ENCODE measurements around the gene HOXA1.

Gene HOXA1

DNA sequence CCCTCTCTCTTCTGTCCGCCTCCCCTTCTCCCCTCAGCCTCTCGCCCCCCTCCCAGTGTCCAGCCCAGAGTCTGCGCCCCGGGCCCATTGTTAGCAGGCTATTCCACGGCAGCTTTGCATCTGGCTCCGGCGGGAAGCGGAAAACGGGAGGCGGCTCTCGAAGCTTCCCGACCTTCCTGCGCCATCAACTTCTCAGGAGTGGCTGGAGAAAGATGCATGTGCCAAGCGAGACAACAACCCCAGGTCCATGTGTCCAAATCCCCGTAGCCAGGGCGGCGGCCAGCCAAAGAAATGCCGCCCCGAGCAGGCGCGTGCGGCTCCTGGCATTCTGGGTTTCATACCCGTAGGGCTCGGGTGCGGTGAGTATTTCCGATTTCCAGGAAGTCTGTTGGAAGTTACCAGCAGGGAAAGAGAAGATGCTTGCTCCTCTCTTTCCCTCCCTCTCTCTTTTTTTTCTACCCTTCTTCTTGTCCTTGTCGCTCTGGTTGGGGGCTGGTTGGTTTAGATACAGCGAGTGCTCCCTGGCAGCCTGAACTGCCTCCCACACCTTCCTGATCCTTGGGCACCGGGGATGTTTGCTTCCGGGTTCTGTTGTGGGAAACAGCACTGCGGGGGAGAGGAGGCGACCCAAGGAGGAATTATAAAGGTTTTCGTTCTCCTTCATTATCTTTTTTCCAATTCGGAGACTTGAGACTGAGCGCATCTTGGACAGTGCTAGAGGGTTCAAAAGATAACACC lies 7.9 kb upstream of the HOXA1 start:
- Histone ChIP-seq H3K27ac (ENCODE audit: insufficient read depth, low read length, poor library complexity, severe bottlenecking) (no peak overlapping the region), H3K4me3 (ENCODE audit: insufficient read depth, low read depth, low read length, poor library complexity, severe bottlenecking) (no peak overlapping the region), H3K36me3 (ENCODE audit: control insufficient read depth, insufficient read depth, low read length) (no peaks in the 10 kb centered on the region), H3K4me1 (ENCODE audit: control insufficient read depth, insufficient read depth, low read length, poor library complexity, severe bottlenecking) (peaks cover 9% of the 10 kb centered on the region), H3K9me3 (ENCODE audit: control insufficient read depth, low read length) (no peaks in the 10 kb centered on the region), H3K27me3 (replicated peaks; ENCODE audit: control insufficient read depth, insufficient read depth, low read length, poor library complexity, severe bottlenecking) (peaks cover 28% of the 10 kb centered on the region)
- DNase-seq: no peak

GRCh38 chr7:27102581-27103442 lies 7.0 kb upstream of the HOXA1 start, which contains the start of gene HOXA2:
Gene HOXA2 (minus strand): TSS chr7:27102683. CDS start chr7:27102500, 183 bp downstream.
- Histone ChIP-seq H3K36me3 (ENCODE audit: control insufficient read depth, insufficient read depth, low read length) (no peaks in the 10 kb centered on the region), H3K4me3 (ENCODE audit: insufficient read depth, low read depth, low read length, poor library complexity, severe bottlenecking) (no peak within 1 kb of the TSS)

GRCh38 chr7:27101957-27102580 lies 6.3 kb upstream of the HOXA1 start:
- Histone ChIP-seq H3K9me3 (ENCODE audit: control insufficient read depth, low read length) (no peaks in the 10 kb centered on the region), H3K36me3 (ENCODE audit: control insufficient read depth, insufficient read depth, low read length) (no peaks in the 10 kb centered on the region), H3K4me3 (ENCODE audit: insufficient read depth, low read depth, low read length, poor library complexity, severe bottlenecking) (no peak overlapping the region), H3K27ac (ENCODE audit: insufficient read depth, low read length, poor library complexity, severe bottlenecking) (no peak overlapping the region), H3K4me1 (ENCODE audit: control insufficient read depth, insufficient read depth, low read length, poor library complexity, severe bottlenecking) (peaks cover 12% of the 10 kb centered on the region), H3K27me3 (replicated peaks; ENCODE audit: control insufficient read depth, insufficient read depth, low read length, poor library complexity, severe bottlenecking) (peaks cover 35% of the 10 kb centered on the region)
- no peak for DNase-seq

More at GRCh38 chr7:27102581-27103442, 7.0 kb upstream of the HOXA1 start, which contains the start of gene HOXA2:
- Histone ChIP-seq H3K9me3 (ENCODE audit: control insufficient read depth, low read length) (no peaks in the 10 kb centered on the region), H3K27ac (ENCODE audit: insufficient read depth, low read length, poor library complexity, severe bottlenecking) (no peak within 1 kb of the TSS), H3K27me3 (replicated peaks; ENCODE audit: control insufficient read depth, insufficient read depth, low read length, poor library complexity, severe bottlenecking) (peaks cover 33% of the 10 kb centered on the region), H3K4me1 (ENCODE audit: control insufficient read depth, insufficient read depth, low read length, poor library complexity, severe bottlenecking) (peaks cover 9% of the 10 kb centered on the region)
- no peak for DNase-seq

DNA sequence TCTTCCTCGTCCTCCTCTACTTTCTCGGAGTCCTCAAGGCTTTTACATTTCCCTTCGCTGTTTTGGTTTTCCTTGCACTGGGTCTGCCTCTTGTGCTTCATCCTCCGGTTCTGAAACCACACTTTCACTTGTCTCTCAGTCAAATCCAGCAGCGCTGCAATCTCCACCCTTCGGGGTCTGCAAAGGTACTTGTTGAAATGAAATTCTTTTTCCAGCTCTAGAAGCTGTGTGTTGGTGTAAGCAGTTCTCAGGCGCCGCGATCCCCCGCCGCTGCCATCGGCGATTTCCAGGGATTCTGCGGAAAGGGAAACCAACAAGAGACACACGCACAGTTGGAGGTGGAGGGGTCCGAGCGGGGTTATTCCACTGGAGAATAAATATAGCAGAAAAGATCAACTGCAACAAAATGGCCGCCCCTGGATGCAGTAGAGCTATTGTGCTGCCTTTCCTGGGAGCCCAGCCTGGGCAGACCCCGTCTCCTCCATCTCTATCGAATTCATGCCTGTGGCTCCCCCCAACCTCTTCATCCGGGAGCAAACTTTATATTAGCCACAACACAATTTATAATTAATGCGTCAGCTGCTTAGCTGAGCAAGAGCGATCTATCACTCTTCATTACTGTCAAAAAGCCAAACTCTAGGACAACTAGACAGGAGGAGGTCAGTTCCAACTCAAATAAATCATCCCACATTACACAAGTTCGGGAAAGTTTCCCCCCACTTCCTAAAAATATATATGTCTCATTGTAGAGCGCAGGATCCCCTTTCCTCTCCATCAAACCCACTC lies 5.6 kb upstream of the HOXA1 start:
- Histone ChIP-seq H3K36me3 (ENCODE audit: control insufficient read depth, insufficient read depth, low read length) (no peaks in the 10 kb centered on the region), H3K27ac (ENCODE audit: insufficient read depth, low read length, poor library complexity, severe bottlenecking) (no peak overlapping the region), H3K4me1 (ENCODE audit: control insufficient read depth, insufficient read depth, low read length, poor library complexity, severe bottlenecking) (peaks cover 19% of the 10 kb centered on the region), H3K4me3 (ENCODE audit: insufficient read depth, low read depth, low read length, poor library complexity, severe bottlenecking) (no peak overlapping the region), H3K27me3 (replicated peaks; ENCODE audit: control insufficient read depth, insufficient read depth, low read length, poor library complexity, severe bottlenecking) (peaks cover 35% of the 10 kb centered on the region), H3K9me3 (ENCODE audit: control insufficient read depth, low read length) (no peaks in the 10 kb centered on the region)
- no peak for DNase-seq

DNA sequence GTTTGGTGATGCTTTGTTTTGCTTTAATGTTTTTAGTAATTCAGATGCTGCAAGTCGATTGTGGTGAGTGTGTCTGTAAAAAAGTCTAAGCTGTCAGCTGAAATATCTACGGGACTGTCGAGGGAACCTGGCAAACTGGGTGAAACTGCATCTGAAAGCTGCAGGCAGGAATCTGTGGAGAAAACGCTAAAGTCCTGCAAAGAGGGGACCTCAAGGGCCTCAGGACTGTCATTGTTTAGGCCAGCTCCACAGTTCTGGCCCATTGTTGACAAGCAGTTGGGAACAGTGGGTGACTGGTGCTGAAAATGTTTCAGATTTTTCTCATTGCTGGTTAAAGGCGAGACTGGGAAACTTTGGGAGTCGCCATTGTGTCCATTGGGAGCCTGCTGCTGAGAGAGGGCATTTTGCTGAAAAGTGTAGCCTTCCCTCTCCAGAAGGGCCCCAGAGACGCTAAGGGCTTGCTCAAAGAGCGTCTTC lies 4.9 kb upstream of the HOXA1 start:
- Histone ChIP-seq H3K9me3 (ENCODE audit: control insufficient read depth, low read length) (no peaks in the 10 kb centered on the region), H3K4me1 (ENCODE audit: control insufficient read depth, insufficient read depth, low read length, poor library complexity, severe bottlenecking) (peaks cover 22% of the 10 kb centered on the region), H3K36me3 (ENCODE audit: control insufficient read depth, insufficient read depth, low read length) (no peaks in the 10 kb centered on the region), H3K27me3 (replicated peaks; ENCODE audit: control insufficient read depth, insufficient read depth, low read length, poor library complexity, severe bottlenecking) (peaks cover 35% of the 10 kb centered on the region), H3K27ac (ENCODE audit: insufficient read depth, low read length, poor library complexity, severe bottlenecking) (no peak overlapping the region), H3K4me3 (ENCODE audit: insufficient read depth, low read depth, low read length, poor library complexity, severe bottlenecking) (no peak overlapping the region)
- no peak for DNase-seq

- no peaks in the 10 kb centered on the region for H3K9me3 ChIP-seq (ENCODE audit: control insufficient read depth, low read length)
- DNase-seq: no peak
- peaks cover 31% of the 10 kb centered on the region for H3K27me3 ChIP-seq (replicated peaks; ENCODE audit: control insufficient read depth, insufficient read depth, low read length, poor library complexity, severe bottlenecking)
- no peak overlapping the region for H3K4me3 ChIP-seq (ENCODE audit: insufficient read depth, low read depth, low read length, poor library complexity, severe bottlenecking)
- H3K36me3 ChIP-seq (ENCODE audit: control insufficient read depth, insufficient read depth, low read length): no peaks in the 10 kb centered on the region
- H3K27ac ChIP-seq (ENCODE audit: insufficient read depth, low read length, poor library complexity, severe bottlenecking): no peak overlapping the region
- H3K4me1 ChIP-seq (ENCODE audit: control insufficient read depth, insufficient read depth, low read length, poor library complexity, severe bottlenecking): peaks cover 25% of the 10 kb centered on the region
Observed at GRCh38 chr7:27099453-27100370, 3.9 kb upstream of the HOXA1 start.

DNA sequence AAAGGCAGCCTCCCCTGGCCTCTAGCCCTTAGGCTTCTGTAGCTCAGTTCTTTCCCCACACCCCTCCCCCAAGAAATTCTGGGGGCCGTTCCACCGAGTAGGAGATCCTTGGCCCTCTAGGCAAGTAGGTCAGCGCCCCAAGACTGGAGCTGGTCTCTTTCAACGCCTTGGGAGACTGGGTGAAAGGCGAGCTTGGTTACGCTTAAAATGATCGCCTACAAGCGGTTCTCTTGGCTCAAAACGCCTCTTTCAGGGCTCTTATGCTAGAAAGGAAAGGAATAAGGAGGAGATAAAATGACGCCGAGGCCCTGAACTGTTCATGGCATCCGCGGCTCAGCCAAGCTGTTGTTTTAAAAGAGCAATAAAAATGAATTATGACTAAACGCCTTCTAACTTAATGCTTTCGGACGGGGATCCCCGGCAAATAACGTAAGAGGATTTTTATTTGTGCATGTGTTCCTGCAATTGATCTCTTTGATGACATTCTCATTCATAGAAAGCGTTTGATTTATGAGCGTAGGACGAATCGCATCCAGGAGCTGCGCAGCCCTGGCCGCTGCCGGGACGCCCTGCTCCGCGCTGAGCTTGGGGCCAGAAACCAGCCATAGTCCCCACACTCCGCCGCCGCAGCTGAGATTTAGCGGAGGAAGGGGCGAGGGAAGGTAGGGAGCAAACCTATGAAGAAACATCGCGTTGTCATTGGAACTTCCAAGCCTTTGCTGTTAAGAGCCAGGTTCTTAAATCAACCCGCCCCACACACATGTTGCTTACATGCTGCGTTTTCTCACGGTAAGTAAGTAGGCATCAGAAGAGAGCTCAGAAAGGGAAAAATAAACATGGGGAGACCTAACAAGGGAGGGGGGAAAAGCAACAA lies 3.0 kb upstream of the HOXA1 start:
- H3K27me3 ChIP-seq (replicated peaks; ENCODE audit: control insufficient read depth, insufficient read depth, low read length, poor library complexity, severe bottlenecking): peaks cover 24% of the 10 kb centered on the region
- H3K4me1 ChIP-seq (ENCODE audit: control insufficient read depth, insufficient read depth, low read length, poor library complexity, severe bottlenecking): peaks cover 25% of the 10 kb centered on the region

More for the DNA sequence above, 3.0 kb upstream of the HOXA1 start:
- DNase-seq: no peak
- Histone ChIP-seq H3K27ac (ENCODE audit: insufficient read depth, low read length, poor library complexity, severe bottlenecking) (no peak overlapping the region), H3K36me3 (ENCODE audit: control insufficient read depth, insufficient read depth, low read length) (no peaks in the 10 kb centered on the region), H3K4me3 (ENCODE audit: insufficient read depth, low read depth, low read length, poor library complexity, severe bottlenecking) (no peak overlapping the region), H3K9me3 (ENCODE audit: control insufficient read depth, low read length) (no peaks in the 10 kb centered on the region)

All from effector memory CD4-positive, alpha-beta T cell (primary cell).